MCF 10A (cell line): ENCODE measurements around the gene KRT14. TPM values are rescaled to one million over a fixed set of nuclear protein-coding genes. Genes with fewer than 3 reads are reported as not detected.
"Not testable (repeated sequence)": the region's sequence is repeated elsewhere in the genome, so short reads cannot be mapped to it uniquely, and the experiment has no call there.

Experiments
- BruUV-seq: library from RNA; stranded (reverse); fragments of 400-500 nt; replicated peaks from 2 replicates; lab custom pipeline; 2021; lab: Mats Ljungman, UMichigan
- CTCF ChIA-PET: fragments of 300-600 bp; sonication (Branson Sonifier 250); formaldehyde crosslinking; extraction: SDS; loops from one replicate; lab custom pipeline; 2021; ENCODE audit warnings: antibody characterized with exemption, inconsistent platforms; lab: Yijun Ruan, JAX
- POLR2A ChIA-PET: fragments of 300-600, 350-650 bp; sonication (Branson Sonifier 250); formaldehyde crosslinking; extraction: SDS; loops from one replicate; lab custom pipeline; 2020; ENCODE audit warnings: antibody characterized with exemption, inconsistent platforms; lab: Yijun Ruan, JAX
- DNase-seq: peaks from one replicate; pipeline ENCODE4 v3.0.0-alpha.2; 2018; ENCODE audit not compliant: unreplicated experiment
- H3K27ac Mint-ChIP-seq: one replicate; pipeline ENCODE4 v1.8.0; 2022; ENCODE audit warnings: mild to moderate bottlenecking, low read depth, mixed read lengths; ENCODE audit not compliant: unreplicated experiment
- H3K27me3 Mint-ChIP-seq: one replicate; pipeline ENCODE4 v1.8.0; 2022; ENCODE audit warnings: mixed read lengths; ENCODE audit not compliant: insufficient read depth, unreplicated experiment
- H3K36me3 Mint-ChIP-seq: one replicate; pipeline ENCODE4 v1.8.0; 2022; ENCODE audit warnings: mild to moderate bottlenecking, moderate library complexity, mixed read lengths; ENCODE audit not compliant: insufficient read depth, unreplicated experiment
- H3K4me1 Mint-ChIP-seq: one replicate; pipeline ENCODE4 v1.8.0; 2022; ENCODE audit warnings: mixed read lengths; ENCODE audit not compliant: insufficient read depth, unreplicated experiment
- H3K4me3 Mint-ChIP-seq: one replicate; pipeline ENCODE4 v1.8.0; 2022; ENCODE audit warnings: mild to moderate bottlenecking, moderate library complexity, mixed read lengths; ENCODE audit not compliant: unreplicated experiment
- H3K9me3 Mint-ChIP-seq: one replicate; pipeline ENCODE4 v1.8.0; 2022; ENCODE audit warnings: mixed read lengths; ENCODE audit not compliant: unreplicated experiment
- CTCF ChIP-seq: fragments of 200-600 bp; IDR thresholded peaks from one replicate; pipeline ENCODE4 v1.8.0; 2022; ENCODE audit warnings: antibody characterized with exemption, mild to moderate bottlenecking; ENCODE audit not compliant: unreplicated experiment
- intact Hi-C: fragments of 100-400 bp; cut with micrococcal nuclease; formaldehyde crosslinking; loops from 2 replicates; pipeline ENCODE4 v1.14.1; 2022
- total RNA-seq: library from RNA; stranded (reverse); gene quantifications from 2 replicates; pipeline ENCODE4 v1.2.3, GENCODE V29; 2022

The KRT14 gene
- total RNA-seq, 1 experiment from 2014 or later: 1,755 TPM

- H3K36me3 Mint-ChIP-seq: no peaks in the 10 kb centered on the region
- peaks cover 8% of the 10 kb centered on the region for H3K4me1 Mint-ChIP-seq
- intact Hi-C loops: no loop called here
- no peak overlapping the region for H3K4me3 Mint-ChIP-seq
- no peaks in the 10 kb centered on the region for H3K9me3 Mint-ChIP-seq
- no peak overlapping the region for H3K27ac Mint-ChIP-seq
- CTCF ChIA-PET: interaction anchor here (1.5 kb wide), 1 partner anchor 81 kb away, joined by 4 read pairs; no protein-coding TSS in a partner anchor
- DNase-seq: no peak
- H3K27me3 Mint-ChIP-seq: no peaks in the 10 kb centered on the region
- POLR2A ChIA-PET: interaction anchor here (1.7 kb wide), 1 partner anchor 8 kb away, joined by 4 read pairs; no protein-coding TSS in a partner anchor
- no peak for TF ChIP-seq CTCF
- BruUV-seq: no TSS peak
These were observed 43.4 kb upstream of the KRT14 start for GRCh38 chr17:41629826-41630670.

- H3K4me3 Mint-ChIP-seq: no peak overlapping the region
- TF ChIP-seq CTCF: no peak
- H3K4me1 Mint-ChIP-seq: peaks cover 15% of the 10 kb centered on the region
- H3K27me3 Mint-ChIP-seq: no peaks in the 10 kb centered on the region
- H3K9me3 Mint-ChIP-seq: no peaks in the 10 kb centered on the region
- no TSS peak for BruUV-seq
- H3K27ac Mint-ChIP-seq: no peak overlapping the region
- ChIA-PET POLR2A (interaction anchor here (0.8 kb wide), 1 partner anchor 11 kb away, joined by 4 read pairs; no protein-coding TSS in a partner anchor), CTCF (interaction anchor here (0.7 to 1.5 kb wide), 2 partner anchors 80 to 837 kb away, joined by 3 to 4 read pairs; no protein-coding TSS in a partner anchor)
- no peak for DNase-seq
- intact Hi-C loops: no loop called here
- peaks cover 5% of the 10 kb centered on the region for H3K36me3 Mint-ChIP-seq
These were observed 42.6 kb upstream of the KRT14 start for GRCh38 chr17:41629316-41629715.

DNA sequence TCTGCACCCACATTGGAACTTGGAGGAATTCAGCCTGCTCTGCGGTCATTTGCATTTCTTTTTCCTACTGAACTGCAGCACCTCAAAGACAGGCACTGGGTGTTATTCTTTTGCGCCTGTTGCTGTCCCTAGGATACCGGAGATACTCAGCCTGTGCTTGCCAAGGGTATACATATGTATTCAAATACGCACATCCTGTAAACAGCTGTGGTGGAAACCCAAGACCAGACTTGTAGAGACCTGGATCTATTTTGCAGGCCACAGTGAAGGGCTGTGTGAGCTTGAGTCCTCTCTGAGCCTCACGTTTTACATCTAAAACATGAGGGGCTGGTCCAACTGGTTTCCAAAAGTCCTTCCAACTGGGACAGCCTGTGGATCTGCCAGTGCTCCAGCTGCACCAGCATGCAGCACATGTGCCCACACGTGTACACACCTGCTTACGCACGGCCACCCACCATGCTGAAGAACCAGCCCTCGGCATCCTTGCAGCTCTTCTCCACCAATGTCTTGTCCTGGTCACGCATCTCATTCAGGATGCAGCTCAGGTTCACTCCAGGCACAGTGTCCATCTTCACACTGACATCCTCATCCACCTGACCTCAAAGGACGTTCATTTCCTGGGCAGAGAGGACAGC is 42.0 kb upstream of the KRT14 start:
- BruUV-seq, intact Hi-C loops, H3K4me3 Mint-ChIP-seq, DNase-seq, H3K9me3 Mint-ChIP-seq, H3K27me3 Mint-ChIP-seq, H3K27ac Mint-ChIP-seq: not testable (repeated sequence)
- Mint-ChIP-seq H3K4me1 (peaks cover 16% of the 10 kb centered on the region), H3K36me3 (peaks cover 11% of the 10 kb centered on the region)
- POLR2A ChIA-PET: interaction anchor here (0.8 kb wide), 1 partner anchor 10 kb away, joined by 4 read pairs; no protein-coding TSS in a partner anchor
- CTCF ChIA-PET: interaction anchor here (0.7 to 1.5 kb wide), 3 partner anchors 39 to 837 kb away, joined by 3 to 4 read pairs (median 3); no protein-coding TSS in a partner anchor

DNA sequence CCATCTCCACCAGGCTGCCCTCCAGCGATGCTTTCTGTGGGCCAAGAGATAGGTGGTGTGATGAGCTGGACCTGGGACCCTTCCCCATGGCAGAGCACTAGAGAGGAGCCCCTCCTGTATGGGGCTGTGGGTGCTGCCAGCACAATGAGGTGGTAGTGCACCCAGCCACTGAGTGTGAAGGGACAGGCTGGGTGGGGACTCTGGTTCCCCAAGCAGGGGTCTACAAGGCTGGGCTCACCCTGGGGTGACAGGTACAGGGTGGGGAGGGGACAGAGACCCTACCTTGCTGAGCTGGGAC is 41.3 kb upstream of the KRT14 start:
- H3K9me3 Mint-ChIP-seq, intact Hi-C loops, H3K27me3 Mint-ChIP-seq, H3K27ac Mint-ChIP-seq, BruUV-seq, DNase-seq, H3K4me3 Mint-ChIP-seq: not testable (repeated sequence)
- H3K36me3 Mint-ChIP-seq: peaks cover 18% of the 10 kb centered on the region
- H3K4me1 Mint-ChIP-seq: peaks cover 21% of the 10 kb centered on the region
- POLR2A ChIA-PET: interaction anchor here (13.2 kb wide), 1 partner anchor 24 kb away, joined by 366 read pairs; no protein-coding TSS in a partner anchor
- CTCF ChIA-PET: interaction anchor here (0.7 to 1.1 kb wide), 3 partner anchors 12 to 43 kb away, joined by 3 to 4 read pairs (median 3); no protein-coding TSS in a partner anchor
